Endothelial cell of umbilical vein (primary cell): ENCODE results near the gene PRPF31.

Experiments
- EZH2 ChIP-seq: IDR thresholded peaks from 2 replicates; pipeline ENCODE4 v1.6.1; 2012; ENCODE audit warnings: borderline replicate concordance, low read depth, mild to moderate bottlenecking, moderate library complexity, low read length, inconsistent platforms; ENCODE audit not compliant: severe bottlenecking
- POLR2AphosphoS5 ChIP-seq: IDR thresholded peaks from 2 replicates; pipeline ENCODE4 v1.6.1; 2012; ENCODE audit warnings: low read depth, mild to moderate bottlenecking, control low read depth, low read length, moderate library complexity; ENCODE audit not compliant: insufficient read depth
- TF ChIP-seq, protein P1 (sequence below): IDR thresholded peaks from 2 replicates; pipeline ENCODE4 v1.6.1; 2011; ENCODE audit not compliant: insufficient read depth, insufficient read length
- TF ChIP-seq, protein P2 (sequence below), 2 donors: IDR thresholded peaks; 1 replicate in 1 of 2; 2 replicates in 1 of 2; pipeline ENCODE4 v1.5.1; 2011; ENCODE audit warnings: low read length in 2 of 2, mild to moderate bottlenecking in 2 of 2, moderate library complexity in 2 of 2, control low read depth in 1 of 2, inconsistent platforms in 1 of 2, low read depth in 1 of 2; ENCODE audit not compliant: insufficient read depth in 1 of 2; ENCODE audit errors: extremely low read depth in 1 of 2

DNA sequence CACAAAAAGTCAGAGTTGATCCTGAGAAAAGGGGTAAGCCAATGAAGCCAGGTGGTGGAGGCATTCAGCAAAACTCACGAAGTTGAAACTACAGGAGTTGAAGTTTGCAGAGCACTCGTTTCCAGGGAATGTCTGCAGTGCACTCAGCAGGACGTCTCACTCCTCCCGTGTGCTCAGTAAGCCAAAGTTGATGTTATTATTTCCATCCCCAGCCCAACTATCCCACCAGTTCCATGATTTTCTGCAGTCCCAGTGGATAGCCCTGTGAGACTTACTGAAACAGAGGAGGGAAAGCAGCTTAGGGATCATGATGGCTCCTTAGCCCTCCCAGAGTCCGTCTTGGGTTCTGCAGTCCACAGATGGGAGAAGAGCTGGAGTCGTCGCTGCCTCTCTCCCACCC is 34.5 kb upstream of the PRPF31 start, which contains the start of gene TARM1:
- TF ChIP-seq, protein P1, sequence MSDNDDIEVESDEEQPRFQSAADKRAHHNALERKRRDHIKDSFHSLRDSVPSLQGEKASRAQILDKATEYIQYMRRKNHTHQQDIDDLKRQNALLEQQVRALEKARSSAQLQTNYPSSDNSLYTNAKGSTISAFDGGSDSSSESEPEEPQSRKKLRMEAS, result no peak
- no peak for TF ChIP-seq EZH2
- TF ChIP-seq, protein P2, sequence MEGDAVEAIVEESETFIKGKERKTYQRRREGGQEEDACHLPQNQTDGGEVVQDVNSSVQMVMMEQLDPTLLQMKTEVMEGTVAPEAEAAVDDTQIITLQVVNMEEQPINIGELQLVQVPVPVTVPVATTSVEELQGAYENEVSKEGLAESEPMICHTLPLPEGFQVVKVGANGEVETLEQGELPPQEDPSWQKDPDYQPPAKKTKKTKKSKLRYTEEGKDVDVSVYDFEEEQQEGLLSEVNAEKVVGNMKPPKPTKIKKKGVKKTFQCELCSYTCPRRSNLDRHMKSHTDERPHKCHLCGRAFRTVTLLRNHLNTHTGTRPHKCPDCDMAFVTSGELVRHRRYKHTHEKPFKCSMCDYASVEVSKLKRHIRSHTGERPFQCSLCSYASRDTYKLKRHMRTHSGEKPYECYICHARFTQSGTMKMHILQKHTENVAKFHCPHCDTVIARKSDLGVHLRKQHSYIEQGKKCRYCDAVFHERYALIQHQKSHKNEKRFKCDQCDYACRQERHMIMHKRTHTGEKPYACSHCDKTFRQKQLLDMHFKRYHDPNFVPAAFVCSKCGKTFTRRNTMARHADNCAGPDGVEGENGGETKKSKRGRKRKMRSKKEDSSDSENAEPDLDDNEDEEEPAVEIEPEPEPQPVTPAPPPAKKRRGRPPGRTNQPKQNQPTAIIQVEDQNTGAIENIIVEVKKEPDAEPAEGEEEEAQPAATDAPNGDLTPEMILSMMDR (IDR thresholded peaks at IDR 0.05; ENCODE audit: extremely low read depth in 1 of 2, insufficient read depth in 1 of 2, low read depth in 1 of 2, low read length in 2 of 2), result no peak
- TF ChIP-seq POLR2AphosphoS5, result no peak
